Right ventricle myocardium superior (tissue), 1 donor: ENCODE data around the gene DNAH8. TPM values are rescaled to one million over a fixed set of nuclear protein-coding genes. Genes with fewer than 3 reads are reported as not detected.

Experiments
- total RNA-seq: library from RNA; stranded (reverse); fragmentation: NEBNext Ultra II Directional; extraction: Animal tissue kit (Norgen Biotek cat#: 25700); gene quantifications from one replicate; pipeline ENCODE4 v1.2.1, GENCODE V29; 2021
- donor health status: DM: no; HTN: yes; CAD: no; lungs with severe emphysema.

DNAH8 gene
- total RNA-seq, 1 donor from 2014 or later, result 0.03 TPM

Other genes with a start within 250 kb of the DNAH8 start
- 14.9 TPM for gene BTBD9, start 75.4 kb upstream of the DNAH8 start, total RNA-seq
- 85.5 TPM for gene GLO1, start 12.2 kb upstream of the DNAH8 start, total RNA-seq